Measurements from ENCODE around the gene DPP10. TPM values are rescaled to one million over a fixed set of nuclear protein-coding genes. Genes with fewer than 3 reads are reported as not detected.

DPP10 gene
- total and polyA plus RNA-seq, 4 donors = 0.04 to 4.1 (median 0.48) TPM

GRCh38 chr2:115219296-115219695, 776.9 kb downstream of the DPP10 start:
- TF ChIP-seq RAD21 (IDR thresholded peaks at IDR 0.05) = no peak
- TF ChIP-seq EGR1 (IDR thresholded peaks at IDR 0.05; ENCODE audit: low read depth in 2 of 2) = no peak
- TF ChIP-seq FOXA2 (IDR thresholded peaks at IDR 0.05) = no peak
- no peak for TF ChIP-seq ATF3 (IDR thresholded peaks at IDR 0.05)
- TF ChIP-seq GABPA (IDR thresholded peaks at IDR 0.05 in 1 of 2, conservative IDR thresholded peaks at IDR 0.05 in 1 of 2) = no peak
- no peak for TF ChIP-seq CTCF (IDR thresholded peaks at IDR 0.05; ENCODE audit: low read depth, low read length, missing input control)
- TF ChIP-seq HNF4A (conservative IDR thresholded peaks at IDR 0.05) = no peak
- no peak for TF ChIP-seq ZBTB33 (IDR thresholded peaks at IDR 0.05)
- TF ChIP-seq YY1 (IDR thresholded peaks at IDR 0.05) = no peak
- TF ChIP-seq FOXA1 (IDR thresholded peaks at IDR 0.05) = no peak
- no peak for TF ChIP-seq MAX (IDR thresholded peaks at IDR 0.05)
- TF ChIP-seq HNF4G (IDR thresholded peaks at IDR 0.05) = no peak
- TF ChIP-seq REST (IDR thresholded peaks at IDR 0.05) = no peak
- no peak for TF ChIP-seq RXRA (IDR thresholded peaks at IDR 0.05)
- no peak for TF ChIP-seq JUND (IDR thresholded peaks at IDR 0.05)
- no peaks in the 10 kb centered on the region for H3K9me3 ChIP-seq (ENCODE audit: control insufficient read depth in 4 of 4, low read length in 3 of 4)
- no peak overlapping the region for H3K27ac ChIP-seq (ENCODE audit: low read depth in 1 of 2, low read length in 2 of 2)
- H3K4me1 ChIP-seq (ENCODE audit: control insufficient read depth in 4 of 4, insufficient read depth in 4 of 4, low read length in 3 of 4) = no peaks in the 10 kb centered on the region
- WGBS = 88% methylated on average over 2 of the region's 2 CpGs
- H3K36me3 ChIP-seq (ENCODE audit: control insufficient read depth in 4 of 4, insufficient read depth in 3 of 4, low read depth in 1 of 4, low read length in 3 of 4) = no peaks in the 10 kb centered on the region
- no peaks in the 10 kb centered on the region for H3K27me3 ChIP-seq (ENCODE audit: control insufficient read depth in 4 of 4, insufficient read depth in 4 of 4, low read length in 3 of 4)
- H3K9ac ChIP-seq (ENCODE audit: low read depth in 1 of 2, low read length in 2 of 2) = no peak overlapping the region
- no peak for DNase-seq (ENCODE audit: low spot score)
- no peak overlapping the region for H3K4me3 ChIP-seq (ENCODE audit: low read depth in 1 of 3, low read length in 3 of 3)

- no peak for DNase-seq (ENCODE audit: low spot score)
- WGBS = 20% methylated on average over 4 of the region's 4 CpGs
- TF ChIP-seq YY1 (IDR thresholded peaks at IDR 0.05) (no peak), GABPA (IDR thresholded peaks at IDR 0.05 in 1 of 2, conservative IDR thresholded peaks at IDR 0.05 in 1 of 2) (no peak), NR2F2 (IDR thresholded peaks at IDR 0.05) (no peak), CTCF (IDR thresholded peaks at IDR 0.05; ENCODE audit: low read depth, low read length, missing input control) (no peak), EGR1 (IDR thresholded peaks at IDR 0.05; ENCODE audit: low read depth in 2 of 2) (no peak), ATF3 (IDR thresholded peaks at IDR 0.05) (no peak), TAF1 (conservative IDR thresholded peaks at IDR 0.05) (no peak), JUND (IDR thresholded peaks at IDR 0.05) (no peak), ZBTB33 (IDR thresholded peaks at IDR 0.05) (no peak), RXRA (IDR thresholded peaks at IDR 0.05) (no peak), MAX (IDR thresholded peaks at IDR 0.05) (no peak), FOXA2 (IDR thresholded peaks at IDR 0.05) (no peak), SP1 (IDR thresholded peaks at IDR 0.05) (no peak), FOXA1 (IDR thresholded peaks at IDR 0.05) (no peak), HNF4G (IDR thresholded peaks at IDR 0.05) (no peak), HNF4A (conservative IDR thresholded peaks at IDR 0.05) (no peak)
Observed at GRCh38 chr2:115234186-115234585, 791.7 kb downstream of the DPP10 start.

More at GRCh38 chr2:115234186-115234585, 791.7 kb downstream of the DPP10 start:
- no peaks in the 10 kb centered on the region for H3K36me3 ChIP-seq (ENCODE audit: control insufficient read depth in 4 of 4, insufficient read depth in 3 of 4, low read depth in 1 of 4, low read length in 3 of 4)
- H3K9ac ChIP-seq (ENCODE audit: low read depth in 1 of 2, low read length in 2 of 2) = no peak overlapping the region
- peaks cover 0 to 2% (median 0%) of the 10 kb centered on the region in 4 donors for H3K4me1 ChIP-seq (ENCODE audit: control insufficient read depth in 4 of 4, insufficient read depth in 4 of 4, low read length in 3 of 4)
- no peak overlapping the region for H3K27ac ChIP-seq (ENCODE audit: low read depth in 1 of 2, low read length in 2 of 2)
- H3K9me3 ChIP-seq (ENCODE audit: control insufficient read depth in 4 of 4, low read length in 3 of 4) = no peaks in the 10 kb centered on the region
- H3K4me3 ChIP-seq (ENCODE audit: low read depth in 1 of 3, low read length in 3 of 3) = no peak overlapping the region
- H3K27me3 ChIP-seq (ENCODE audit: control insufficient read depth in 4 of 4, insufficient read depth in 4 of 4, low read length in 3 of 4) = no peaks in the 10 kb centered on the region

All from liver (tissue), 9 donors.